T47D (cell line): Measurements from ENCODE around the gene CLEC1A.
A peak's percentile ranks its signal among the peaks of the same experiment; 100 is the strongest.

ENCODE experiments used
- DNase-seq, 2 experiments: peaks; one replicate each; pipeline versions ENCODE4 v3.0.0 to v3.0.0-alpha.2; 2011 to 2012; ENCODE audit warnings: low read depth in 1 of 2, low spot score in 1 of 2
- JUND ChIP-seq: IDR thresholded peaks from 2 replicates; pipeline ENCODE4 v1.6.1; 2012; ENCODE audit warnings: low read depth
- in situ Hi-C: cut with HindIII; loops from 2 replicates; pipeline ENCODE4 v1.10.0; 2016; ENCODE audit warnings: low sequenced_read_pairs, low pct_unique_long_range_greater_than_20kb

Gene CLEC1A

GRCh38 chr12:10068644-10069043, 30.1 kb downstream of the CLEC1A start:
- no peak for TF ChIP-seq JUND
- in situ Hi-C loops: no loop called here
- DNase-seq: no peak

- in situ Hi-C loops: no loop called here
- DNase-seq: no peak
- TF ChIP-seq JUND: no peak
Observed at GRCh38 chr12:10067942-10068341, 30.8 kb downstream of the CLEC1A start.

- in situ Hi-C loops: no loop called here
- no peak for DNase-seq
- TF ChIP-seq JUND: no peak
Observed at GRCh38 chr12:10067264-10067663, 31.5 kb downstream of the CLEC1A start.

GRCh38 chr12:10065241-10065640, 33.5 kb downstream of the CLEC1A start:
- no peak for TF ChIP-seq JUND
- in situ Hi-C loops: no loop called here
- peak in 1 of 2 experiments; percentile 6 for DNase-seq

GRCh38 chr12:10058387-10058786, 40.4 kb downstream of the CLEC1A start:
- no peak for TF ChIP-seq JUND
- in situ Hi-C loops: no loop called here
- no peak for DNase-seq

- DNase-seq: no peak
- in situ Hi-C loops: no loop called here
- TF ChIP-seq JUND: no peak
Observed at GRCh38 chr12:10052193-10052913, 46.4 kb downstream of the CLEC1A start.

GRCh38 chr12:10048526-10048925, 50.3 kb downstream of the CLEC1A start:
- TF ChIP-seq JUND: no peak
- in situ Hi-C loops: no loop called here
- DNase-seq: no peak

GRCh38 chr12:10042167-10042566, 56.6 kb downstream of the CLEC1A start:
- TF ChIP-seq JUND: no peak
- in situ Hi-C loops: no loop called here
- no peak for DNase-seq

GRCh38 chr12:10033783-10034545, 64.8 kb downstream of the CLEC1A start:
- DNase-seq: peak in 1 of 2 experiments; percentile 17
- in situ Hi-C loops: no loop called here
- TF ChIP-seq JUND: no peak

- peak in 1 of 2 experiments; percentile 20 for DNase-seq
- no peak for TF ChIP-seq JUND
- in situ Hi-C loops: no loop called here
Observed at GRCh38 chr12:10031771-10032175, 67.0 kb downstream of the CLEC1A start.

GRCh38 chr12:10031321-10031720, 67.5 kb downstream of the CLEC1A start:
- TF ChIP-seq JUND: no peak
- in situ Hi-C loops: no loop called here
- DNase-seq: no peak

- TF ChIP-seq JUND: no peak
- in situ Hi-C loops: no loop called here
- DNase-seq: no peak
Observed at GRCh38 chr12:10030446-10030845, 68.3 kb downstream of the CLEC1A start, which contains the start of gene CLEC9A. CLEC9A (plus strand) TSS chr12:10030682; CDS start chr12:10052688, 22,006 bp downstream.

- TF ChIP-seq JUND: no peak
- DNase-seq: no peak
- in situ Hi-C loops: no loop called here
Observed at GRCh38 chr12:10027721-10028120, 71.1 kb downstream of the CLEC1A start.
